ENCODE measurements around the gene ASCC2.
"Not testable (repeated sequence)": the region's sequence is repeated elsewhere in the genome, so short reads cannot be mapped to it uniquely, and the experiment has no call there.

ASCC2 gene

GRCh38 chr22:29873943-29874342 lies 35.9 kb upstream of the ASCC2 start:
- no peak overlapping the region for H3K27ac ChIP-seq (ENCODE audit: low read depth, low read length)
- peaks cover 0 to 11% (median 0%) of the 10 kb centered on the region in 5 donors for H3K4me1 ChIP-seq (ENCODE audit: control insufficient read depth in 5 of 5, insufficient read depth in 5 of 5, low read length in 5 of 5)
- no peaks in the 10 kb centered on the region for H3K9me3 ChIP-seq (ENCODE audit: control insufficient read depth in 5 of 5, low read length in 5 of 5)
- H3K4me3 ChIP-seq (ENCODE audit: low read depth in 1 of 5, low read length in 5 of 5) = no peak overlapping the region
- no peaks in the 10 kb centered on the region for H3K36me3 ChIP-seq (ENCODE audit: control insufficient read depth in 5 of 5, insufficient read depth in 5 of 5, low read length in 5 of 5)
- H3K27me3 ChIP-seq (ENCODE audit: control insufficient read depth in 5 of 5, insufficient read depth in 4 of 5, low read length in 5 of 5) = no peaks in the 10 kb centered on the region
- no peak overlapping the region for H3K9ac ChIP-seq (ENCODE audit: low read length in 5 of 5)

- H3K4me1 ChIP-seq (ENCODE audit: control insufficient read depth in 5 of 5, insufficient read depth in 5 of 5, low read length in 5 of 5) = peaks cover 0 to 11% (median 0%) of the 10 kb centered on the region in 5 donors
- no peaks in the 10 kb centered on the region for H3K27me3 ChIP-seq (ENCODE audit: control insufficient read depth in 5 of 5, insufficient read depth in 4 of 5, low read length in 5 of 5)
- H3K9me3 ChIP-seq (ENCODE audit: control insufficient read depth in 5 of 5, low read length in 5 of 5) = no peaks in the 10 kb centered on the region
- no peak overlapping the region for H3K4me3 ChIP-seq (ENCODE audit: low read depth in 1 of 5, low read length in 5 of 5)
- H3K36me3 ChIP-seq (ENCODE audit: control insufficient read depth in 5 of 5, insufficient read depth in 5 of 5, low read length in 5 of 5) = no peaks in the 10 kb centered on the region
- H3K27ac ChIP-seq (ENCODE audit: low read depth, low read length) = no peak overlapping the region
- peak overlapping the region in 1 of 5 donors; percentile 15 for H3K9ac ChIP-seq (ENCODE audit: low read length in 5 of 5)
Measured at GRCh38 chr22:29872989-29873388, 34.9 kb upstream of the ASCC2 start.

GRCh38 chr22:29872144-29872893 lies 34.2 kb upstream of the ASCC2 start:
- Histone ChIP-seq H3K36me3 (ENCODE audit: control insufficient read depth in 5 of 5, insufficient read depth in 5 of 5, low read length in 5 of 5) (no peaks in the 10 kb centered on the region), H3K9me3 (ENCODE audit: control insufficient read depth in 5 of 5, low read length in 5 of 5) (no peaks in the 10 kb centered on the region), H3K27ac (ENCODE audit: low read depth, low read length) (no peak overlapping the region), H3K4me1 (ENCODE audit: control insufficient read depth in 5 of 5, insufficient read depth in 5 of 5, low read length in 5 of 5) (peaks cover 0 to 11% (median 0%) of the 10 kb centered on the region in 5 donors), H3K27me3 (ENCODE audit: control insufficient read depth in 5 of 5, insufficient read depth in 4 of 5, low read length in 5 of 5) (no peaks in the 10 kb centered on the region), H3K9ac (ENCODE audit: low read length in 5 of 5) (no peak overlapping the region), H3K4me3 (ENCODE audit: low read depth in 1 of 5, low read length in 5 of 5) (no peak overlapping the region)

- Histone ChIP-seq H3K4me3 (ENCODE audit: low read depth in 1 of 5, low read length in 5 of 5) (no peak overlapping the region), H3K9me3 (ENCODE audit: control insufficient read depth in 5 of 5, low read length in 5 of 5) (no peaks in the 10 kb centered on the region), H3K27me3 (ENCODE audit: control insufficient read depth in 5 of 5, insufficient read depth in 4 of 5, low read length in 5 of 5) (no peaks in the 10 kb centered on the region), H3K4me1 (ENCODE audit: control insufficient read depth in 5 of 5, insufficient read depth in 5 of 5, low read length in 5 of 5) (peaks cover 0 to 11% (median 0%) of the 10 kb centered on the region in 5 donors), H3K9ac (ENCODE audit: low read length in 5 of 5) (peak overlapping the region in 1 of 5 donors; percentile 25), H3K27ac (ENCODE audit: low read depth, low read length) (no peak overlapping the region), H3K36me3 (ENCODE audit: control insufficient read depth in 5 of 5, insufficient read depth in 5 of 5, low read length in 5 of 5) (no peaks in the 10 kb centered on the region)
Measured at GRCh38 chr22:29871684-29872083, 33.6 kb upstream of the ASCC2 start.

GRCh38 chr22:29870574-29870973 lies 32.5 kb upstream of the ASCC2 start:
- no peak overlapping the region for H3K4me3 ChIP-seq (ENCODE audit: low read depth in 1 of 5, low read length in 5 of 5)
- no peaks in the 10 kb centered on the region for H3K36me3 ChIP-seq (ENCODE audit: control insufficient read depth in 5 of 5, insufficient read depth in 5 of 5, low read length in 5 of 5)
- no peak overlapping the region for H3K9ac ChIP-seq (ENCODE audit: low read length in 5 of 5)
- H3K9me3 ChIP-seq (ENCODE audit: control insufficient read depth in 5 of 5, low read length in 5 of 5) = no peaks in the 10 kb centered on the region
- H3K4me1 ChIP-seq (ENCODE audit: control insufficient read depth in 5 of 5, insufficient read depth in 5 of 5, low read length in 5 of 5) = peaks cover 0 to 11% (median 0%) of the 10 kb centered on the region in 5 donors
- no peaks in the 10 kb centered on the region for H3K27me3 ChIP-seq (ENCODE audit: control insufficient read depth in 5 of 5, insufficient read depth in 4 of 5, low read length in 5 of 5)
- H3K27ac ChIP-seq (ENCODE audit: low read depth, low read length) = no peak overlapping the region

GRCh38 chr22:29867851-29868250 lies 29.8 kb upstream of the ASCC2 start:
- Histone ChIP-seq H3K4me1 (ENCODE audit: control insufficient read depth in 5 of 5, insufficient read depth in 5 of 5, low read length in 5 of 5) (peaks cover 0 to 11% (median 0%) of the 10 kb centered on the region in 5 donors), H3K36me3 (ENCODE audit: control insufficient read depth in 5 of 5, insufficient read depth in 5 of 5, low read length in 5 of 5) (no peaks in the 10 kb centered on the region), H3K27me3 (ENCODE audit: control insufficient read depth in 5 of 5, insufficient read depth in 4 of 5, low read length in 5 of 5) (no peaks in the 10 kb centered on the region), H3K27ac (ENCODE audit: low read depth, low read length) (no peak overlapping the region), H3K9me3 (ENCODE audit: control insufficient read depth in 5 of 5, low read length in 5 of 5) (no peaks in the 10 kb centered on the region), H3K4me3 (ENCODE audit: low read depth in 1 of 5, low read length in 5 of 5) (no peak overlapping the region), H3K9ac (ENCODE audit: low read length in 5 of 5) (no peak overlapping the region)

GRCh38 chr22:29867260-29867659 lies 29.2 kb upstream of the ASCC2 start:
- Histone ChIP-seq H3K4me1 (ENCODE audit: control insufficient read depth in 5 of 5, insufficient read depth in 5 of 5, low read length in 5 of 5) (peaks cover 0 to 10% (median 0%) of the 10 kb centered on the region in 5 donors), H3K27me3 (ENCODE audit: control insufficient read depth in 5 of 5, insufficient read depth in 4 of 5, low read length in 5 of 5) (no peaks in the 10 kb centered on the region), H3K9ac (ENCODE audit: low read length in 5 of 5) (no peak overlapping the region), H3K36me3 (ENCODE audit: control insufficient read depth in 5 of 5, insufficient read depth in 5 of 5, low read length in 5 of 5) (no peaks in the 10 kb centered on the region), H3K27ac (ENCODE audit: low read depth, low read length) (no peak overlapping the region), H3K4me3 (ENCODE audit: low read depth in 1 of 5, low read length in 5 of 5) (no peak overlapping the region), H3K9me3 (ENCODE audit: control insufficient read depth in 5 of 5, low read length in 5 of 5) (no peaks in the 10 kb centered on the region)

GRCh38 chr22:29865572-29865971 lies 27.5 kb upstream of the ASCC2 start:
- H3K27ac ChIP-seq (ENCODE audit: low read depth, low read length); H3K27me3 ChIP-seq (ENCODE audit: control insufficient read depth in 5 of 5, insufficient read depth in 4 of 5, low read length in 5 of 5); H3K9ac ChIP-seq (ENCODE audit: low read length in 5 of 5); H3K9me3 ChIP-seq (ENCODE audit: control insufficient read depth in 5 of 5, low read length in 5 of 5); H3K36me3 ChIP-seq (ENCODE audit: control insufficient read depth in 5 of 5, insufficient read depth in 5 of 5, low read length in 5 of 5); H3K4me1 ChIP-seq (ENCODE audit: control insufficient read depth in 5 of 5, insufficient read depth in 5 of 5, low read length in 5 of 5); H3K4me3 ChIP-seq (ENCODE audit: low read depth in 1 of 5, low read length in 5 of 5): not testable (repeated sequence)

GRCh38 chr22:29861672-29862297 lies 23.7 kb upstream of the ASCC2 start:
- no peak overlapping the region for H3K4me3 ChIP-seq (ENCODE audit: low read depth in 1 of 5, low read length in 5 of 5)
- H3K27me3 ChIP-seq (ENCODE audit: control insufficient read depth in 5 of 5, insufficient read depth in 4 of 5, low read length in 5 of 5) = no peaks in the 10 kb centered on the region
- no peaks in the 10 kb centered on the region for H3K36me3 ChIP-seq (ENCODE audit: control insufficient read depth in 5 of 5, insufficient read depth in 5 of 5, low read length in 5 of 5)
- H3K9me3 ChIP-seq (ENCODE audit: control insufficient read depth in 5 of 5, low read length in 5 of 5) = no peaks in the 10 kb centered on the region
- no peak overlapping the region for H3K9ac ChIP-seq (ENCODE audit: low read length in 5 of 5)
- H3K4me1 ChIP-seq (ENCODE audit: control insufficient read depth in 5 of 5, insufficient read depth in 5 of 5, low read length in 5 of 5) = peaks cover 0 to 3% (median 0%) of the 10 kb centered on the region in 5 donors
- no peak overlapping the region for H3K27ac ChIP-seq (ENCODE audit: low read depth, low read length)

GRCh38 chr22:29860006-29860766 lies 22.1 kb upstream of the ASCC2 start:
- H3K4me3 ChIP-seq (ENCODE audit: low read depth in 1 of 5, low read length in 5 of 5) = no peak overlapping the region
- H3K36me3 ChIP-seq (ENCODE audit: control insufficient read depth in 5 of 5, insufficient read depth in 5 of 5, low read length in 5 of 5) = no peaks in the 10 kb centered on the region
- H3K9me3 ChIP-seq (ENCODE audit: control insufficient read depth in 5 of 5, low read length in 5 of 5) = no peaks in the 10 kb centered on the region
- no peak overlapping the region for H3K27ac ChIP-seq (ENCODE audit: low read depth, low read length)
- H3K9ac ChIP-seq (ENCODE audit: low read length in 5 of 5) = no peak overlapping the region
- H3K4me1 ChIP-seq (ENCODE audit: control insufficient read depth in 5 of 5, insufficient read depth in 5 of 5, low read length in 5 of 5) = peaks cover 0 to 14% (median 9%) of the 10 kb centered on the region in 5 donors
- no peaks in the 10 kb centered on the region for H3K27me3 ChIP-seq (ENCODE audit: control insufficient read depth in 5 of 5, insufficient read depth in 4 of 5, low read length in 5 of 5)

Measured in subcutaneous abdominal adipose tissue (tissue), 5 donors.